GM23338 (cell line): ENCODE measurements around the gene FBXW7. TPM values are rescaled to one million over a fixed set of nuclear protein-coding genes. Genes with fewer than 3 reads are reported as not detected.
A peak's percentile ranks its signal among the peaks of the same experiment; 100 is the strongest.

Experiments
- ATAC-seq: fragments of 200-7000 bp; cut with Tn5 transposase; 3 replicates; pipeline ENCODE4 v1.9.1; 2020
- DNase-seq: peaks from one replicate; pipeline ENCODE4 v3.0.0-alpha.2; 2015; ENCODE audit warnings: low spot score
- H2AFZ ChIP-seq: fragments of 200-600 bp; sonication (generic); 2 replicates; pipeline ENCODE4 v1.8.0; 2016; ENCODE audit warnings: antibody characterized with exemption, mild to moderate bottlenecking, moderate library complexity
- H3F3A ChIP-seq: fragments of 200-600 bp; sonication (generic); replicated peaks from 2 replicates; pipeline ENCODE4 v1.8.0; 2017; ENCODE audit warnings: antibody characterized with exemption, mixed run types, low read depth
- H3K27ac ChIP-seq: fragments of 200-600 bp; sonication (generic); 2 replicates; pipeline ENCODE4 v1.6.1; 2016; ENCODE audit warnings: low read depth
- H3K27me3 ChIP-seq: fragments of 200-600 bp; sonication (generic); 2 replicates; pipeline ENCODE4 v1.8.0; 2016; ENCODE audit warnings: mild to moderate bottlenecking, mixed run types, moderate library complexity; ENCODE audit not compliant: insufficient read depth
- H3K36me3 ChIP-seq: fragments of 200-600 bp; sonication (generic); 2 replicates; pipeline ENCODE4 v1.8.0; 2016; ENCODE audit warnings: mild to moderate bottlenecking; ENCODE audit not compliant: insufficient read depth
- H3K4me1 ChIP-seq: fragments of 200-600 bp; sonication (generic); 2 replicates; pipeline ENCODE4 v1.8.0; 2016; ENCODE audit warnings: mild to moderate bottlenecking, moderate library complexity; ENCODE audit not compliant: insufficient read depth
- H3K4me2 ChIP-seq: fragments of 200-600 bp; sonication (generic); 2 replicates; pipeline ENCODE4 v1.7.1; 2017; ENCODE audit warnings: mixed run types
- H3K4me3 ChIP-seq: fragments of 200-600 bp; sonication (generic); 2 replicates; pipeline ENCODE4 v1.6.1; 2016; ENCODE audit warnings: mixed run types
- H3K79me2 ChIP-seq: fragments of 200-600 bp; sonication (generic); replicated peaks from 2 replicates; pipeline ENCODE4 v1.8.0; 2017; ENCODE audit warnings: mild to moderate bottlenecking; ENCODE audit not compliant: insufficient read depth
- H3K9me2 ChIP-seq: fragments of 200-600 bp; sonication (generic); 2 replicates; pipeline ENCODE4 v1.8.0; 2017; ENCODE audit not compliant: insufficient read depth
- H4K20me1 ChIP-seq: fragments of 200-600 bp; sonication (generic); replicated peaks from 2 replicates; pipeline ENCODE4 v1.8.0; 2017; ENCODE audit warnings: mild to moderate bottlenecking; ENCODE audit not compliant: insufficient read depth
- H3K27ac Mint-ChIP-seq: 2 replicates; pipeline ENCODE4 v1.8.0; 2020; ENCODE audit warnings: inconsistent platforms, mild to moderate bottlenecking, moderate library complexity, mixed read lengths
- H3K27me3 Mint-ChIP-seq: 3 replicates; pipeline ENCODE4 v1.8.0; 2022; ENCODE audit warnings: low read depth, mild to moderate bottlenecking, moderate library complexity, mixed read lengths, inconsistent platforms; ENCODE audit not compliant: insufficient read depth, poor library complexity
- H3K36me3 Mint-ChIP-seq: 3 replicates; pipeline ENCODE4 v1.8.0; 2021; ENCODE audit warnings: low read depth, mild to moderate bottlenecking, inconsistent platforms, moderate library complexity, mixed read lengths
- H3K4me1 Mint-ChIP-seq: 3 replicates; pipeline ENCODE4 v1.8.0; 2020; ENCODE audit warnings: mild to moderate bottlenecking, inconsistent platforms, mixed read lengths
- H3K4me3 Mint-ChIP-seq: 3 replicates; pipeline ENCODE4 v1.8.0; 2021; ENCODE audit warnings: moderate library complexity, mild to moderate bottlenecking, inconsistent platforms, mixed read lengths
- H3K9me3 Mint-ChIP-seq: 3 replicates; pipeline ENCODE4 v1.8.0; 2020; ENCODE audit warnings: moderate library complexity, mild to moderate bottlenecking, inconsistent platforms, mixed read lengths
- CTCF ChIP-seq, 2 experiments: fragments of 200-600 bp in 1 of 2; sonication (generic) in 1 of 2; conservative IDR thresholded peaks; 2 replicates each; pipeline versions ENCODE4 v1.5.1 to v1.6.1; 2016 to 2017; ENCODE audit warnings: antibody characterized with exemption in 2 of 2, low read depth in 2 of 2, mild to moderate bottlenecking in 2 of 2, moderate library complexity in 1 of 2
- ETS1 ChIP-seq: IDR thresholded peaks from 2 replicates; pipeline ENCODE4 v1.6.1; 2016; ENCODE audit warnings: antibody characterized with exemption
- EZH2 ChIP-seq: fragments of 200-600 bp; sonication (generic); IDR thresholded peaks from one replicate; pipeline ENCODE4 v1.8.0; 2017; ENCODE audit warnings: antibody characterized with exemption, mild to moderate bottlenecking, low read depth; ENCODE audit not compliant: unreplicated experiment
- EZH2phosphoT487 ChIP-seq: fragments of 200-600 bp; sonication (generic); IDR thresholded peaks from one replicate; pipeline ENCODE4 v1.8.1; 2018; ENCODE audit warnings: antibody characterized with exemption; ENCODE audit not compliant: unreplicated experiment
- JUNB ChIP-seq: IDR thresholded peaks from one replicate; pipeline ENCODE4 v1.6.1; 2016; ENCODE audit warnings: antibody characterized with exemption; ENCODE audit not compliant: unreplicated experiment
- POLR2AphosphoS5 ChIP-seq: IDR thresholded peaks from 2 replicates; pipeline ENCODE4 v1.6.1; 2016; ENCODE audit warnings: antibody characterized with exemption, low read depth
- ZNF114 ChIP-seq: fragments of 250-450 bp; sonication (Bioruptor Pico); IDR thresholded peaks from 2 replicates; pipeline ENCODE4 v1.5.0; 2020; ENCODE audit warnings: mild to moderate bottlenecking, moderate library complexity
- ZNF462 ChIP-seq: fragments of 250-450 bp; sonication (Bioruptor Pico); IDR thresholded peaks from 2 replicates; pipeline ENCODE4 v1.5.0; 2020; ENCODE audit warnings: mild to moderate bottlenecking, moderate library complexity
- polyA plus RNA-seq: library from polyadenylated mRNA; unstranded; fragments of >200 nt; fragmentation: Nextera tagmentation; extraction: Ambion mirVana; gene quantifications from 2 replicates; pipeline ENCODE4 v1.2.1, GENCODE V29; 2016
- total RNA-seq: library from RNA; depleted of rRNA; stranded (reverse); fragments of >200 nt; shearing (Covaris generic); gene quantifications from 2 replicates; pipeline ENCODE4 v1.2.3, GENCODE V29; 2014

The FBXW7 gene
- total and polyA plus RNA-seq, 2 experiments from 2014 or later = 25.8 to 34.7 TPM

GRCh38 chr4:152399246-152399645, 136.6 kb downstream of the FBXW7 start (continued):
- TF ChIP-seq POLR2AphosphoS5 = no peak
- no peak for TF ChIP-seq JUNB
- TF ChIP-seq EZH2 = no peak
- no peak for TF ChIP-seq ETS1
- no peak for TF ChIP-seq EZH2phosphoT487
- no peak for TF ChIP-seq ZNF462 (CRISPR knock-in tag)

DNA sequence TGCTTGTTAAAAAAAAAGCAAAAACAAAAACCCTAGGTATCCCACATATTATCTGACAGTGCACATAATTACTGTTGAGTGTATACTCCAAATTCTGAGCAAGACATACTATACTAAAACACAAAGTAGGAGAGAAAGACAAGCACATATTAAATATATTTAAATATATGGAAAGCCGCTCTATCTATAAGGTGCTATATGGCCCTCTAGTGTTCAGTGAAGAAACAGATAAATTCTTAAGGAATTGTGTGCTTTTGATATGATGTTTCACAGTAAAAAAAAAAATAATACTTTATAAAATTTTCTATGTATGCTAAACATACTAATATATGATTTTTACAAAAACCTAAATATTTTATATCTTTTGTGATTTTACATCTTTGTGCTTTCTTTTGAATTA, 137.8 kb downstream of the FBXW7 start:
- DNase-seq = peak; percentile 37
- Histone ChIP-seq H3K4me1 (no peaks in the 10 kb centered on the region), H3F3A (no peaks in the 10 kb centered on the region), H2AFZ (no peak overlapping the region), H3K27ac (no peak overlapping the region), H3K9me2 (no peaks in the 10 kb centered on the region), H3K79me2 (peaks cover 9% of the 10 kb centered on the region), H3K4me3 (no peak overlapping the region), H4K20me1 (no peaks in the 10 kb centered on the region; the same call in 1 of the 2 replicates), H3K27me3 (no peaks in the 10 kb centered on the region), H3K36me3 (no peaks in the 10 kb centered on the region), H3K4me2 (no peak overlapping the region)
- TF ChIP-seq CTCF (conservative IDR thresholded peaks at IDR 0.05; ENCODE audit: low read depth in 2 of 2) = peak in 1 of 2 experiments; percentile 52; a peak in 3 of 4 replicates
- TF ChIP-seq ZNF114 (CRISPR knock-in tag) = no peak
- no peak for TF ChIP-seq EZH2phosphoT487
- Mint-ChIP-seq H3K4me3 (no peak overlapping the region), H3K27me3 (no peaks in the 10 kb centered on the region), H3K27ac (no peak overlapping the region), H3K4me1 (peaks cover 6% of the 10 kb centered on the region), H3K9me3 (no peaks in the 10 kb centered on the region), H3K36me3 (peaks cover 4% of the 10 kb centered on the region; the same call in 1 of the 3 replicates)
- no peak for ATAC-seq
